ENCODE results near the gene SPATS2. TPM values are rescaled to one million over a fixed set of nuclear protein-coding genes. Genes with fewer than 3 reads are reported as not detected.

SPATS2 gene
- total RNA-seq, 1 experiment from 2014 or later: 43.1 TPM

- Histone ChIP-seq H3K4me1 (peaks cover 10% of the 10 kb centered on the region), H3K36me3 (ENCODE audit: control insufficient read depth, insufficient read depth, low read length) (no peaks in the 10 kb centered on the region), H3K9me3 (no peaks in the 10 kb centered on the region), H3K27me3 (replicated peaks; ENCODE audit: control insufficient read depth, insufficient read depth, low read length) (peaks cover 4% of the 10 kb centered on the region; the same call in 1 of the 2 replicates), H3K4me3 (ENCODE audit: low read depth, low read length) (no peak overlapping the region)
- ChIA-PET POLR2A (no interaction called here), CTCF (interaction anchor here (0.6 to 2.3 kb wide), 2 partner anchors 181 to 193 kb away, joined by 3 to 10 read pairs; no protein-coding TSS in a partner anchor)
- peak overlapping the region; percentile 63 for H3K4me3 Mint-ChIP-seq (ENCODE audit: unreplicated experiment)
- no peaks in the 10 kb centered on the region for H3K36me3 Mint-ChIP-seq (ENCODE audit: insufficient read depth, unreplicated experiment)
- H3K9me3 Mint-ChIP-seq (ENCODE audit: unreplicated experiment): no peaks in the 10 kb centered on the region
- peaks cover 10% of the 10 kb centered on the region for H3K27me3 Mint-ChIP-seq (ENCODE audit: insufficient read depth, unreplicated experiment)
- H3K27ac Mint-ChIP-seq (ENCODE audit: unreplicated experiment): no peak overlapping the region
- no TSS peak for BruUV-seq (replicated peaks)
- H3K4me1 Mint-ChIP-seq (ENCODE audit: low read depth, unreplicated experiment): no peaks in the 10 kb centered on the region
- no peak for DNase-seq
- no peak for TF ChIP-seq CTCF (IDR thresholded peaks at IDR 0.05; ENCODE audit: insufficient read depth in 1 of 2, low read depth in 1 of 2, low read length in 1 of 2, severe bottlenecking in 1 of 2, unreplicated experiment in 1 of 2)
- intact Hi-C loops (cut with micrococcal nuclease; ENCODE audit: unreplicated experiment): no loop called here
These were observed 172.4 kb downstream of the SPATS2 start for GRCh38 chr12:49539406-49540228.

DNA sequence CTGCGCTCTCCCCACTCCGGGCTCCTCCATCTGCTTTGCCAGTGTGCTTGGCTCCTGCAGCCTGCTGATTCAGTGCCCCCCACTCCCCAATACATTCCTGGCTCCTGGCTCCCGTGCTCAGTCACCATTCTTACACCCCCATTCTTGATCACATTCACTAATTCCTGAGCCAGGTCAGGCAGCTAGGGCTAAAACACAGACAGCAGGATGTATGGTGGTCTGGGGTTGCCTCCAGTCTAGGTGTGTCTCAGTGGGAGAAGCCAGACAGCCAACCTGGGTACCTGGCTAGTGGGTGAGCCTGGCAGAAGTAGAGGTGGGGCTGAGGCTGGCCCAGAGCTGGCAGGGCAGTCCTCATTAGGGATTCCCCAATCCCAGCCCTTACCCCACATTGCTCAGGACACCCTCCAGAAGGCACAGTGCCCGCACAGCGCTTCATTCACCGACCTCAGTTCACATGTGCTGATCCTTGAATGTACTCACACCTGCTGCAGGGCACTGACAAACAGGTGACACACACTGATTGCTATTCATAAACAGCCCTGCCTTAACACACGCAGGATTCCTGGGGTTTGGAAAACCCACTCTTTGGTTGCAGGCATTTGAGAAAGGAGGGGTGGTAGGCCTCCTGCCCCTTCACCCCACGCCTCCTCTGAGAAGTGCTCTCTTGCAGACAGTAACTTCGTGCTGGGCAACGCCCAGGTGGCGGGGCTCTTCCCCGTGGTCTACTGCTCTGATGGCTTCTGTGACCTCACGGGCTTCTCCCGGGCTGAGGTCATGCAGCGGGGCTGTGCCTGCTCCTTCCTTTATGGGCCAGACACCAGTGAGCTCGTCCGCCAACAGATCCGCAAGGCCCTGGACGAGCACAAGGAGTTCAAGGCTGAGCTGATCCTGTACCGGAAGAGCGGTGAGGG is 173.2 kb downstream of the SPATS2 start:
- DNase-seq: no peak
- Mint-ChIP-seq H3K27me3 (ENCODE audit: insufficient read depth, unreplicated experiment) (peaks cover 10% of the 10 kb centered on the region), H3K4me1 (ENCODE audit: low read depth, unreplicated experiment) (no peaks in the 10 kb centered on the region), H3K27ac (ENCODE audit: unreplicated experiment) (no peak overlapping the region), H3K9me3 (ENCODE audit: unreplicated experiment) (no peaks in the 10 kb centered on the region), H3K4me3 (ENCODE audit: unreplicated experiment) (peak overlapping the region; percentile 63), H3K36me3 (ENCODE audit: insufficient read depth, unreplicated experiment) (no peaks in the 10 kb centered on the region)
- TF ChIP-seq CTCF (IDR thresholded peaks at IDR 0.05; ENCODE audit: insufficient read depth in 1 of 2, low read depth in 1 of 2, low read length in 1 of 2, severe bottlenecking in 1 of 2, unreplicated experiment in 1 of 2): no peak
- peaks cover 4% of the 10 kb centered on the region; the same call in 1 of the 2 replicates for H3K27me3 ChIP-seq (replicated peaks; ENCODE audit: control insufficient read depth, insufficient read depth, low read length)
- H3K36me3 ChIP-seq (ENCODE audit: control insufficient read depth, insufficient read depth, low read length): no peaks in the 10 kb centered on the region
- CTCF ChIA-PET: interaction anchor here (0.6 kb wide), 1 partner anchor 70 kb away, joined by 4 read pairs; no protein-coding TSS in a partner anchor
- no peaks in the 10 kb centered on the region for H3K9me3 ChIP-seq
- H3K4me1 ChIP-seq: peaks cover 10% of the 10 kb centered on the region
- intact Hi-C loops (cut with micrococcal nuclease; ENCODE audit: unreplicated experiment): no loop called here
- H3K4me3 ChIP-seq (ENCODE audit: low read depth, low read length): no peak overlapping the region
- POLR2A ChIA-PET: no interaction called here
- BruUV-seq (replicated peaks): no TSS peak
